Liver (tissue), 9 donors: ENCODE data around the gene AFAP1. TPM values are rescaled to one million over a fixed set of nuclear protein-coding genes. Genes with fewer than 3 reads are reported as not detected.

ENCODE experiments used
- DNase-seq: peaks from one replicate; pipeline ENCODE4 v3.0.0-alpha.2; 2017; ENCODE audit warnings: low spot score
- H3K27ac ChIP-seq, 2 donors: one replicate each; pipeline ENCODE4 v1.7.0; 2013; ENCODE audit warnings: inconsistent platforms in 2 of 2, low read length in 2 of 2, control low read depth in 1 of 2, low read depth in 1 of 2, mild to moderate bottlenecking in 1 of 2
- H3K27me3 ChIP-seq, 4 donors: one replicate each; pipeline versions ENCODE4 v1.6.1 to v1.7.0; 2013; ENCODE audit warnings: low read length in 3 of 4, inconsistent platforms in 1 of 4, mild to moderate bottlenecking in 1 of 4, moderate library complexity in 1 of 4; ENCODE audit not compliant: control insufficient read depth in 4 of 4, insufficient read depth in 4 of 4
- H3K36me3 ChIP-seq, 4 donors: one replicate each; pipeline versions ENCODE4 v1.6.1 to v1.7.0; 2013; ENCODE audit warnings: low read length in 3 of 4, mild to moderate bottlenecking in 3 of 4, low read depth in 1 of 4, moderate library complexity in 1 of 4; ENCODE audit not compliant: control insufficient read depth in 4 of 4, insufficient read depth in 3 of 4
- H3K4me1 ChIP-seq, 4 donors: one replicate each; pipeline versions ENCODE4 v1.6.1 to v1.7.0; 2013; ENCODE audit warnings: low read length in 3 of 4, mild to moderate bottlenecking in 3 of 4, moderate library complexity in 1 of 4; ENCODE audit not compliant: control insufficient read depth in 4 of 4, insufficient read depth in 4 of 4
- H3K4me3 ChIP-seq, 3 donors: one replicate each; pipeline versions ENCODE4 v1.6.1 to v1.7.0; 2013; ENCODE audit warnings: low read length in 3 of 3, control low read depth in 1 of 3, low read depth in 1 of 3, mild to moderate bottlenecking in 1 of 3
- H3K9ac ChIP-seq, 2 donors: one replicate each; pipeline ENCODE4 v1.7.0; 2013; ENCODE audit warnings: low read length in 2 of 2, mild to moderate bottlenecking in 2 of 2, moderate library complexity in 2 of 2, control low read depth in 1 of 2, low read depth in 1 of 2
- H3K9me3 ChIP-seq, 4 donors: one replicate each; pipeline versions ENCODE4 v1.6.1 to v1.7.0; 2013; ENCODE audit warnings: low read length in 3 of 4; ENCODE audit not compliant: control insufficient read depth in 4 of 4
- ATF3 ChIP-seq: IDR thresholded peaks from 2 replicates; pipeline ENCODE4 v1.6.1; 2016; ENCODE audit warnings: antibody characterized with exemption
- CTCF ChIP-seq: fragments of 150-350 bp; IDR thresholded peaks from 2 replicates; pipeline ENCODE4 v1.5.1; 2017; ENCODE audit warnings: improper control_type of control experiment, low read depth, low read length; ENCODE audit not compliant: missing input control
- EGR1 ChIP-seq, 2 donors: IDR thresholded peaks; 2 replicates each; pipeline ENCODE4 v1.6.1; 2016 to 2018; ENCODE audit warnings: antibody characterized with exemption in 2 of 2, low read depth in 2 of 2
- FOXA1 ChIP-seq: IDR thresholded peaks from 2 replicates; pipeline ENCODE4 v1.6.1; 2016; ENCODE audit warnings: antibody characterized with exemption
- FOXA2 ChIP-seq: IDR thresholded peaks from 2 replicates; pipeline ENCODE4 v1.6.1; 2016; ENCODE audit warnings: antibody characterized with exemption
- GABPA ChIP-seq, 2 donors: IDR thresholded peaks in 1 of 2; conservative IDR thresholded peaks in 1 of 2; 2 replicates each; pipeline ENCODE4 v1.6.1; 2016; ENCODE audit warnings: antibody characterized with exemption in 2 of 2, mild to moderate bottlenecking in 1 of 2, moderate library complexity in 1 of 2
- HNF4A ChIP-seq, 2 donors: conservative IDR thresholded peaks; 2 replicates each; pipeline ENCODE4 v1.6.1; 2016; ENCODE audit warnings: antibody characterized with exemption in 2 of 2, mild to moderate bottlenecking in 2 of 2
- HNF4G ChIP-seq: IDR thresholded peaks from 2 replicates; pipeline ENCODE4 v1.6.1; 2016; ENCODE audit warnings: antibody characterized with exemption
- JUND ChIP-seq, 2 donors: IDR thresholded peaks; 2 replicates each; pipeline ENCODE4 v1.6.1; 2016; ENCODE audit warnings: antibody characterized with exemption in 2 of 2
- MAX ChIP-seq: IDR thresholded peaks from 2 replicates; pipeline ENCODE4 v1.6.1; 2016; ENCODE audit warnings: antibody characterized with exemption
- NR2F2 ChIP-seq: IDR thresholded peaks from 2 replicates; pipeline ENCODE4 v1.6.1; 2016; ENCODE audit warnings: antibody characterized with exemption
- RAD21 ChIP-seq, 2 donors: IDR thresholded peaks; 2 replicates each; pipeline ENCODE4 v1.6.1; 2016; ENCODE audit warnings: antibody characterized with exemption in 2 of 2, mild to moderate bottlenecking in 2 of 2
- REST ChIP-seq: IDR thresholded peaks from 2 replicates; pipeline ENCODE4 v1.6.1; 2016; ENCODE audit warnings: antibody characterized with exemption, mild to moderate bottlenecking
- RXRA ChIP-seq, 2 donors: IDR thresholded peaks; 2 replicates each; pipeline ENCODE4 v1.6.1; 2017 to 2018; ENCODE audit warnings: antibody characterized with exemption in 2 of 2, mild to moderate bottlenecking in 1 of 2
- SP1 ChIP-seq: IDR thresholded peaks from 2 replicates; pipeline ENCODE4 v1.6.1; 2018; ENCODE audit warnings: antibody characterized with exemption, mild to moderate bottlenecking
- TAF1 ChIP-seq: conservative IDR thresholded peaks from 2 replicates; pipeline ENCODE4 v1.6.1; 2016; ENCODE audit warnings: antibody characterized with exemption, mild to moderate bottlenecking
- YY1 ChIP-seq: IDR thresholded peaks from 2 replicates; pipeline ENCODE4 v1.6.1; 2016; ENCODE audit warnings: antibody characterized with exemption, mild to moderate bottlenecking
- ZBTB33 ChIP-seq: IDR thresholded peaks from 2 replicates; pipeline ENCODE4 v1.6.1; 2016; ENCODE audit warnings: antibody characterized with exemption
- WGBS: extraction: QIAGEN DNeasy Blood & Tissue Kit; methylation state at CpG from one replicate; pipeline ENCODE4 v1.1.7; 2013; 5-methylcytosine and 5-hydroxymethylcytosine counted together
- polyA plus RNA-seq, 2 donors: library from polyadenylated mRNA; stranded (reverse) in 1 of 2; unstranded in 1 of 2; fragments of 200-250 nt in 1 of 2; fragments of >200 nt in 1 of 2; fragmentation: Nextera tagmentation in 1 of 2; extraction: Ambion mirVana in 1 of 2; gene quantifications; one replicate each; pipeline versions ENCODE4 v1.2.1 to v1.2.3, GENCODE V29; 2013 to 2015
- total RNA-seq, 2 donors: library from RNA; depleted of rRNA; stranded (reverse); fragments of >200 nt; gene quantifications; one replicate each; pipeline ENCODE4 v1.2.3, GENCODE V29; 2014
- donor health status: healthy.
- donor health status: healthy.
- donor health status: healthy.
- donor health status: healthy.
- donor health status: healthy.

The AFAP1 gene
- total and polyA plus RNA-seq, 4 donors = 0.40 to 3.2 (median 1.6) TPM

GRCh38 chr4:7806338-7807090 lies 133.1 kb downstream of the AFAP1 start:
- Histone ChIP-seq H3K27ac (peak overlapping the region; percentile 38 to 55), H3K9me3 (no peaks in the 10 kb centered on the region), H3K27me3 (no peaks in the 10 kb centered on the region), H3K4me3 (no peak overlapping the region), H3K9ac (no peak overlapping the region), H3K36me3 (no peaks in the 10 kb centered on the region), H3K4me1 (peaks cover 0 to 11% (median 4%) of the 10 kb centered on the region in 4 donors)
- TF ChIP-seq RAD21 (IDR thresholded peaks at IDR 0.05) (no peak), ZBTB33 (no peak), FOXA1 (no peak), ATF3 (no peak), REST (peak; percentile 82), FOXA2 (no peak), TAF1 (no peak), GABPA (IDR thresholded peaks at IDR 0.05 in 1 of 2, conservative IDR thresholded peaks at IDR 0.05 in 1 of 2) (no peak), MAX (no peak), NR2F2 (peak; percentile 41), HNF4A (conservative IDR thresholded peaks at IDR 0.05) (no peak), YY1 (no peak), CTCF (no peak), SP1 (peak; percentile 30), JUND (IDR thresholded peaks at IDR 0.05) (no peak), RXRA (IDR thresholded peaks at IDR 0.05) (no peak), HNF4G (no peak), EGR1 (IDR thresholded peaks at IDR 0.05; ENCODE audit: low read depth in 2 of 2) (no peak)
- DNase-seq = no peak
- 79% methylated on average over 11 of the region's 11 CpGs for WGBS
